HEK293T (cell line): ENCODE results near the gene LIMS2.

Source experiments
- CTCF ChIA-PET: fragments of 350-600 bp; formaldehyde crosslinking; extraction: SDS; loops from one replicate; lab custom pipeline; 2021; ENCODE audit warnings: antibody characterized with exemption, inconsistent platforms; lab: Yijun Ruan, JAX
- POLR2A ChIA-PET: fragments of 350-600 bp; formaldehyde crosslinking; extraction: SDS; loops from one replicate; lab custom pipeline; 2020; ENCODE audit warnings: antibody characterized with exemption, inconsistent platforms; lab: Yijun Ruan, JAX
- DNase-seq: peaks from one replicate; pipeline ENCODE4 v3.0.0; 2012; ENCODE audit warnings: mixed read lengths; ENCODE audit errors: extremely low spot score
- ARNT ChIP-seq: fragments of 450-650 bp; IDR thresholded peaks from 2 replicates; pipeline ENCODE4 v1.6.1; 2017; ENCODE audit warnings: mild to moderate bottlenecking
- BHLHE40 ChIP-seq: fragments of 450-650 bp; IDR thresholded peaks from 2 replicates; pipeline ENCODE4 v1.6.1; 2016; ENCODE audit warnings: mild to moderate bottlenecking, moderate library complexity, borderline replicate concordance
- CTBP1 ChIP-seq: fragments of 450-650 bp; IDR thresholded peaks from 2 replicates; pipeline ENCODE4 v1.6.1; 2016; ENCODE audit warnings: borderline replicate concordance
- ELF4 ChIP-seq: fragments of 450-650 bp; IDR thresholded peaks from 2 replicates; pipeline ENCODE4 v1.6.1; 2017; ENCODE audit warnings: antibody characterized with exemption
- FOXA1 ChIP-seq: fragments of 450-650 bp; IDR thresholded peaks from 2 replicates; pipeline ENCODE4 v1.6.1; 2016; ENCODE audit warnings: mild to moderate bottlenecking
- FOXK2 ChIP-seq: fragments of 450-650 bp; IDR thresholded peaks from 2 replicates; pipeline ENCODE4 v1.6.1; 2016; ENCODE audit warnings: mild to moderate bottlenecking
- HDGF ChIP-seq: fragments of 450-650 bp; IDR thresholded peaks from 2 replicates; pipeline ENCODE4 v1.6.1; 2017; ENCODE audit warnings: antibody characterized with exemption, borderline replicate concordance
- L3MBTL2 ChIP-seq: fragments of 450-650 bp; conservative IDR thresholded peaks from 2 replicates; pipeline ENCODE4 v1.6.1; 2016; ENCODE audit warnings: mild to moderate bottlenecking
- LEF1 ChIP-seq: fragments of 450-650 bp; IDR thresholded peaks from 2 replicates; pipeline ENCODE4 v1.6.1; 2017; ENCODE audit warnings: mild to moderate bottlenecking, borderline replicate concordance
- NFRKB ChIP-seq: fragments of 450-650 bp; IDR thresholded peaks from 2 replicates; pipeline ENCODE4 v1.6.1; 2016; ENCODE audit warnings: mild to moderate bottlenecking, moderate library complexity
- SP1 ChIP-seq: fragments of 450-650 bp; IDR thresholded peaks from 2 replicates; pipeline ENCODE4 v1.6.1; 2017
- SUZ12 ChIP-seq: fragments of 450-650 bp; IDR thresholded peaks from 2 replicates; pipeline ENCODE4 v1.6.1; 2016; ENCODE audit warnings: mild to moderate bottlenecking
- TARDBP ChIP-seq: fragments of 450-650 bp; IDR thresholded peaks from 2 replicates; pipeline ENCODE4 v1.6.1; 2016
- ZNF384 ChIP-seq: fragments of 450-650 bp; IDR thresholded peaks from 2 replicates; pipeline ENCODE4 v1.6.1; 2016
- TF ChIP-seq, protein P1 (sequence below): fragments of 450-650 bp; IDR thresholded peaks from 2 replicates; pipeline ENCODE4 v1.6.1; 2016

The LIMS2 gene

GRCh38 chr2:127631997-127632581, 43.2 kb downstream of the LIMS2 start:
- POLR2A ChIA-PET, result no interaction called here
- no peak for DNase-seq
- no peak for TF ChIP-seq TARDBP
- TF ChIP-seq ARNT, result no peak
- TF ChIP-seq LEF1, result no peak
- no peak for TF ChIP-seq HDGF
- no peak for TF ChIP-seq NFRKB
- TF ChIP-seq CTBP1, result no peak
- TF ChIP-seq L3MBTL2, result no peak
- CTCF ChIA-PET, result interaction anchor here (0.6 to 1.0 kb wide), 3 partner anchors 41 to 329 kb away, joined by 3 read pairs; no protein-coding TSS in a partner anchor

DNA sequence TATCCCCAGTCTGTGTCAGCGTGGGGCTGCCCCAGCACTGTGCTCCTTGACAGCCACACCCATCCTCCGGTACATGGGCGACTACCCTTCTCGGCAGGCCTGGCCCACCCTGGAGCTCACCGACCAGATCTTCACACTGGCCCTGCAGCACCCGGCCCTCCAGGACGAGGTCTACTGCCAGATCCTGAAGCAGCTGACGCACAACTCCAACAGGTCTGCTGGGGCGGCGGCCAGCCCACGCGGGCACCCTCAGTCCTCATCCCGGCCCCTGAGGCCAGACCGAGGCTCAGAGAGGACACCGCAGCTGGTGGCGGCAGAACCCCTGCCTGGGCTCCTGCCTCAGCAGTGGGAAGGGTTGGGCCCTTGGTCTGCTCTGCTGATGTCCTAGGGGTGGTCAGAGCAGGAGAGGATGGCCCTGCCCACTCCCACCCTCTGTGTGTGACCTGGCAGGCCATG, 43.8 kb downstream of the LIMS2 start:
- TF ChIP-seq NFRKB (no peak), SUZ12 (no peak), ARNT (no peak), ELF4 (no peak), LEF1 (no peak), SP1 (no peak), FOXA1 (no peak), HDGF (no peak), BHLHE40 (no peak), L3MBTL2 (no peak), CTBP1 (no peak), FOXK2 (no peak), TARDBP (no peak)
- TF ChIP-seq, protein P1, sequence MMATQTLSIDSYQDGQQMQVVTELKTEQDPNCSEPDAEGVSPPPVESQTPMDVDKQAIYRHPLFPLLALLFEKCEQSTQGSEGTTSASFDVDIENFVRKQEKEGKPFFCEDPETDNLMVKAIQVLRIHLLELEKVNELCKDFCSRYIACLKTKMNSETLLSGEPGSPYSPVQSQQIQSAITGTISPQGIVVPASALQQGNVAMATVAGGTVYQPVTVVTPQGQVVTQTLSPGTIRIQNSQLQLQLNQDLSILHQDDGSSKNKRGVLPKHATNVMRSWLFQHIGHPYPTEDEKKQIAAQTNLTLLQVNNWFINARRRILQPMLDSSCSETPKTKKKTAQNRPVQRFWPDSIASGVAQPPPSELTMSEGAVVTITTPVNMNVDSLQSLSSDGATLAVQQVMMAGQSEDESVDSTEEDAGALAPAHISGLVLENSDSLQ, result no peak
- ChIA-PET POLR2A (no interaction called here), CTCF (interaction anchor here (1.0 kb wide), 1 partner anchor 40 kb away, joined by 3 read pairs; no protein-coding TSS in a partner anchor)
- no peak for DNase-seq

GRCh38 chr2:127630864-127631540, 44.3 kb downstream of the LIMS2 start:
- POLR2A ChIA-PET, result no interaction called here

DNA sequence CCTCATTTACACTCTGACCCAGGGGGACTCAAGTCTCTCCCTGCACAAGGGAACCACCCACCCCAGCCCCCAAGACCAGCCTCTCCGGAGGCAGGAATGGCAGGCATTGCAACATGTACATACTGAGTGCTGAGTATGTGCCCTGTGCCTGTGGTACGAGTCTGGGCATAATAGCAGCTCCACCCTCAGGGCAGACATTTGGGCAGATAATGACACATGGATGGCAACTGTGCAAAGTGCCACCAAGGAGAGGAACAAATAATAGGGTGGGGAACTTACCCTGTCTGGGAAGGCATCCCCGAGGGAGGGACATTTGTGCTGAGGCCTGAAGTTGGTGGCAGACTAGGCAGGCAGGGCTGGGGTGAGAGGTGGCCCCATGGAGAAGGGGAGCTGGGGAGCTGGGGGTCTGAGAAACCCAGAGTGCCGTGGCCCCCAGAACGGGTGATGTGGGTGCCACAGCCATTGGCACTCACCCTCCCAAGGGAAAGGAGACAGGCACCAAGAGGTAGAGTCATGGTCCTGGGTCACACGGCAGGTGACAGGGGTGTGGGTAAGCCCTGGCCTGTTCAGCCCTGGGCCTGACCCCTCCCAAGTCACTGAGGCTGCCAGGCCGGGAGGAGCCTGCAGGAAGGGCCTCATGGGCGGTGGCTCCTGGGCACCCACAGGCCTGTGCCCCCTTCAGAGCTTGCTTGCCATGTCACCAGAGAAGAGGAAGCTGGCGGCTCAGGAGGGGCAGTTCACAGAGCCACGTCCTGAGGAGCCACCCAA, 45.0 kb downstream of the LIMS2 start:
- POLR2A ChIA-PET, result no interaction called here
- CTCF ChIA-PET, result no interaction called here
- no peak for TF ChIP-seq CTBP1
- TF ChIP-seq BHLHE40, result no peak
- TF ChIP-seq, protein P1, result no peak
- TF ChIP-seq ELF4, result no peak
- no peak for TF ChIP-seq SUZ12
- no peak for DNase-seq

More at GRCh38 chr2:127630864-127631540, 44.3 kb downstream of the LIMS2 start:
- TF ChIP-seq LEF1 (no peak), NFRKB (no peak), FOXK2 (no peak), HDGF (no peak)
- CTCF ChIA-PET, result no interaction called here
- DNase-seq, result no peak

- CTCF ChIA-PET, result no interaction called here
Measured at GRCh38 chr2:127629637-127630036, 45.7 kb downstream of the LIMS2 start.

GRCh38 chr2:127628767-127629614, 46.3 kb downstream of the LIMS2 start:
- POLR2A ChIA-PET, result no interaction called here

More at GRCh38 chr2:127629637-127630036, 45.7 kb downstream of the LIMS2 start:
- POLR2A ChIA-PET, result no interaction called here
- DNase-seq, result no peak
- TF ChIP-seq ARNT (no peak), TARDBP (no peak), ELF4 (no peak), ZNF384 (no peak), SUZ12 (no peak), BHLHE40 (no peak)

More at GRCh38 chr2:127628767-127629614, 46.3 kb downstream of the LIMS2 start:
- DNase-seq, result no peak
- CTCF ChIA-PET, result interaction anchor here (0.6 kb wide), 2 partner anchors 37 to 826 kb away, joined by 3 read pairs; no protein-coding TSS in a partner anchor
- TF ChIP-seq ZNF384, result no peak
- TF ChIP-seq, protein P1, result no peak
